Effector memory CD4-positive, alpha-beta T cell (primary cell): ENCODE measurements around the gene ANKIB1.

ENCODE experiments used
- DNase-seq, 3 donors: peaks; one replicate each; pipeline ENCODE4 v3.0.0-alpha.2; 2020
- H3K27ac ChIP-seq: 2 replicates; pipeline ENCODE4 v1.7.0; 2013; ENCODE audit warnings: mild to moderate bottlenecking, low read length, moderate library complexity; ENCODE audit not compliant: insufficient read depth, poor library complexity, severe bottlenecking
- H3K27me3 ChIP-seq: replicated peaks from 2 replicates; pipeline ENCODE4 v1.7.0; 2013; ENCODE audit warnings: mild to moderate bottlenecking, low read length; ENCODE audit not compliant: insufficient read depth, control insufficient read depth, poor library complexity, severe bottlenecking
- H3K36me3 ChIP-seq: 2 replicates; pipeline ENCODE4 v1.7.0; 2013; ENCODE audit warnings: mild to moderate bottlenecking, low read length, moderate library complexity; ENCODE audit not compliant: control insufficient read depth, insufficient read depth
- H3K4me1 ChIP-seq: 2 replicates; pipeline ENCODE4 v1.7.0; 2013; ENCODE audit warnings: low read length, mild to moderate bottlenecking; ENCODE audit not compliant: control insufficient read depth, insufficient read depth, poor library complexity, severe bottlenecking
- H3K4me3 ChIP-seq: 2 replicates; pipeline ENCODE4 v1.7.0; 2013; ENCODE audit warnings: low read length, low read depth, mild to moderate bottlenecking; ENCODE audit not compliant: insufficient read depth, poor library complexity, severe bottlenecking
- H3K9me3 ChIP-seq: 2 replicates; pipeline ENCODE4 v1.7.0; 2013; ENCODE audit warnings: mild to moderate bottlenecking, low read length, moderate library complexity; ENCODE audit not compliant: control insufficient read depth
- total RNA-seq, 3 donors: gene quantifications; one replicate each; lab custom pipeline; 2026; lab: John Stamatoyannopoulos, UW

The ANKIB1 gene
- total RNA-seq = 71.8 to 86.5 (median 76.8) reads per million in 3 donors

DNA sequence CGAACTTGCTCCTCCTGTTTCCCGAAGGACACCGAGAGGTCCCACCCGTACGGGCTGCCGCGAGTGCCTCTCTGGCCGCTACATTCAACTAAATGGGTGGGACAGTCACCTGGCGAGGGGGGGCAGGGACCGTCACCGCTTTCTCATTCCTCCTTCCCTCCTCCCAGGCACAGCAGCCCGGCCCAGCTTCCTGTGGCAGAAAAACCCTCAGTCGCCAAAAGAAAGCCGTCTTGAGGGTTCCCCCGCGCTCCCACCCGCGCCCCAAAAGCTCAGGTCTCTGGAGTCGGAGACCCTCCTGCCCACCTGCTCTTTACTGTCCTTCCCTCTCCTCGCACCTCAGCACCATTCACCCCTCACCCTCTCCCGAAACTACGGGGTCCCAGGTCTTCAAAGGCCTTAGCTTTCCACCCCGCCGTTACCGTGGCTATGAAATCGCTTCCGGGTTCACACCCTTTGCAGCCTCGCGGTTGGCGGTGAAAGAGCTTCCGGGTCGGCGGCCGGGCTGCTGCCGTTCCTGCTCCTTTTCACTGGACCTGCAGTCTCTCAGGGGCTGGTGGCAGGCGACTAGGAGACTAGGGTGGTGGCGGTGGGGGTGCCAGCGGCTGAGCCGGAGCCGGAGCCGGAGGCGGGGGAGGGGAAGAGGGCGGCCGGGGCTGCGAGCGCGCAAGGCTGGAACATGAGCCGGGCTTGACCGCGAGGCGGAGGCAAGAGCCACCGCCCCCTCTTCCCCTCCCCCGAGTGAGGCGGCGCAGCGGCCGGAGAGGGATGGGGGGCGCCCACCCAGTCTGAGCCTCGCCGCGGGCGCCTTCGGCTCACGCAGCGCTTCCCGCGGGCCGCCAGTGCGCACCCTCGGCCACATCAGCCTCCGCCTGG lies at the start of gene ANKIB1, which contains the start of gene KRIT1:
Gene ANKIB1, plus strand, starts transcription at position 488 of the 873 bp plus-strand sequence. CDS start 49,005 bp downstream, outside the sequence.
Gene KRIT1, minus strand, starts transcription at position 428 of the 873 bp plus-strand sequence. CDS start 3,779 bp downstream, outside the sequence.
- Histone ChIP-seq H3K4me3 (peak within 1 kb of the TSS; percentile 80), H3K27ac (peak within 1 kb of the TSS; percentile 92), H3K36me3 (peaks cover 8% of the 10 kb centered on the region), H3K27me3 (no peaks in the 10 kb centered on the region), H3K9me3 (no peaks in the 10 kb centered on the region), H3K4me1 (peaks cover 10% of the 10 kb centered on the region)
- DNase-seq = peak; percentile 76 to 83 (median 80)

- no peaks in the 10 kb centered on the region for H3K9me3 ChIP-seq
- no peak overlapping the region for H3K27ac ChIP-seq
- no peaks in the 10 kb centered on the region for H3K27me3 ChIP-seq
- peaks cover 61% of the 10 kb centered on the region for H3K36me3 ChIP-seq
- no peak overlapping the region for H3K4me3 ChIP-seq
- DNase-seq = no peak
- no peaks in the 10 kb centered on the region for H3K4me1 ChIP-seq
Measured at GRCh38 chr7:92200791-92201190, 45.0 kb upstream of the ANKIB1 start.

GRCh38 chr7:92205987-92206386 lies 39.8 kb upstream of the ANKIB1 start:
- H3K36me3 ChIP-seq = peaks cover 67% of the 10 kb centered on the region
- no peaks in the 10 kb centered on the region for H3K27me3 ChIP-seq
- H3K4me3 ChIP-seq = no peak overlapping the region
- H3K27ac ChIP-seq = no peak overlapping the region
- H3K9me3 ChIP-seq = no peaks in the 10 kb centered on the region
- no peak for DNase-seq
- no peaks in the 10 kb centered on the region for H3K4me1 ChIP-seq

DNA sequence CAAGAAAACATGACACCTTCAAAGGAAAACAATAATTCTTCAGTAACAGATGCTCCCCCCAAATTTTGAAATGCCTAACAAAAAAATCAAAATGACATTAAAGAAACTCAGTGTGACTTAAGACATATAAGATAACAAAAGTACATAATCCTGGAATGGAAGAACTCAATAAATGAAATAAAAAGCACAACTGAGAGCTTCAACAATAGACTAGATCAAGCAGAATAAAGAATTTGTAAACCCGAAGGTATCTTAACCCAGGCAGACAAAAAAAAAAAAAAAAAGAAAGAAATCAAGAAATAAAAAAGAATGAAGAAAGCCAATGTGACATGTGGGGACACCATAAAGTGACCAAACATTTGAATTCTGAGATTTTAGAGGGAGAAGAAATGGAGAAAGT lies 39.1 kb upstream of the ANKIB1 start:
- Histone ChIP-seq H3K4me3 (no peak overlapping the region), H3K9me3 (no peaks in the 10 kb centered on the region), H3K27ac (no peak overlapping the region), H3K27me3 (no peaks in the 10 kb centered on the region), H3K36me3 (peaks cover 70% of the 10 kb centered on the region), H3K4me1 (no peaks in the 10 kb centered on the region)
- DNase-seq = no peak

DNA sequence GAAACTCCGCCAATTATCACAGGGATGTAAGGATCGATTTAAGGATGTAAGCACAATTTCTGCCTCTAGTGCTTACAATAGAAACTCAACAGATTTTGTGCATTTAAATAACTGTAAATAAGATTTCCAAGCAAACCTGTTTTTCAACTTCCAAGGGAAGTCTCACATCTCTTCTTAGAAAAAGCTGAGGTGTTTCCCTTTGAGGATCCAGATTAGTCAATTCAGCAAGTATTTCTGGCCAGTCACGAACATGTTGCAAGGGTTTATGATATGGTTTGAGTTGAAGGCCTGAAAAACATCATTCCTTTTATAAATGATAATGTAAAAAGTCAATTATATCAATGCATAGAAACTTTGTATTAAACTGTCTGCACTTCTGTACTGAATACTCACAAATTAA lies 24.0 kb upstream of the ANKIB1 start:
- Histone ChIP-seq H3K27me3 (no peaks in the 10 kb centered on the region), H3K4me1 (no peaks in the 10 kb centered on the region), H3K36me3 (peaks cover 52% of the 10 kb centered on the region), H3K9me3 (no peaks in the 10 kb centered on the region), H3K27ac (no peak overlapping the region), H3K4me3 (no peak overlapping the region)
- no peak for DNase-seq

DNA sequence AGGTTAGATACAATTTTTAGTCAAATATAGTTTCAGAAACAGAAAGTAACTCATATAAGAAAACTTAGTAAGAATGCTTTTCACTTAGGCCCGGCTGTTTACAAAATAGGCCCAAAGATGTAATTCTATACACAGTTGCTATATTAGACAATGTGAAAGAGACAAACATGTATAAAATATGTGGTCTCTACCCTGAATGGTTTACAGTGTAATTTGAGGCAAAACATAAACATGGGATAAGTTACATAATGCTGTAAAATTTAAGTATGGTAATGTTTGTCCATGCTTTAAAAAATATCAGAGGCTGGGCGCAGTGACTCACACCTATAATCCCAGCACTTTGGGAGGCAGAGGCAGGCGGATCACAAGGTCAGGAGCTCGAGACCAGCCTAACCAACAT lies 18.8 kb upstream of the ANKIB1 start:
- no peak overlapping the region for H3K4me3 ChIP-seq
- H3K27ac ChIP-seq = no peak overlapping the region
- H3K4me1 ChIP-seq = no peaks in the 10 kb centered on the region
- no peak for DNase-seq
- no peaks in the 10 kb centered on the region for H3K27me3 ChIP-seq
- peaks cover 14% of the 10 kb centered on the region for H3K36me3 ChIP-seq
- no peaks in the 10 kb centered on the region for H3K9me3 ChIP-seq

GRCh38 chr7:92228100-92228499 lies 17.7 kb upstream of the ANKIB1 start:
- no peak overlapping the region for H3K27ac ChIP-seq
- H3K4me3 ChIP-seq = no peak overlapping the region
- H3K27me3 ChIP-seq = no peaks in the 10 kb centered on the region
- no peaks in the 10 kb centered on the region for H3K9me3 ChIP-seq
- H3K36me3 ChIP-seq = peaks cover 19% of the 10 kb centered on the region
- H3K4me1 ChIP-seq = no peaks in the 10 kb centered on the region
- no peak for DNase-seq

DNA sequence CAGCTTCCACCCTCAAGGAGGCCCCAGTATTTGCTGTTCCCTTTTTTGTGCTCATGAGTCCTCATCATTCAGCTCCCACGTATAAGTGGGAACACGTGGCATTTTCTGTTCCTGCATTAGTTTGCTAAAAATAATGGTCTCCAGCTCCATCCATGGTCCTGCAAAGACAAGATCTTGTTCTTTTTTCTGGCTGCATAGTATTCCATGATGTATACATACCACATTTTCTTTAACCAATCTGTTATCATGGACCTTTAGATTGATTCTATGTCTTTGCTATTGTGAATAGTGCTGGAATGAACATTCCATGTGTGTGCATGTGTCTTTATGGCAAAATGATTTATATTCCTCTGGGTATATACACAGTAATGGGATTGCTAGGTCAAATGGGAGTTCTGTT lies 17.0 kb upstream of the ANKIB1 start:
- Histone ChIP-seq H3K27me3 (no peaks in the 10 kb centered on the region), H3K9me3 (no peaks in the 10 kb centered on the region), H3K27ac (no peak overlapping the region), H3K4me1 (no peaks in the 10 kb centered on the region), H3K36me3 (peaks cover 21% of the 10 kb centered on the region), H3K4me3 (no peak overlapping the region)
- DNase-seq = no peak

DNA sequence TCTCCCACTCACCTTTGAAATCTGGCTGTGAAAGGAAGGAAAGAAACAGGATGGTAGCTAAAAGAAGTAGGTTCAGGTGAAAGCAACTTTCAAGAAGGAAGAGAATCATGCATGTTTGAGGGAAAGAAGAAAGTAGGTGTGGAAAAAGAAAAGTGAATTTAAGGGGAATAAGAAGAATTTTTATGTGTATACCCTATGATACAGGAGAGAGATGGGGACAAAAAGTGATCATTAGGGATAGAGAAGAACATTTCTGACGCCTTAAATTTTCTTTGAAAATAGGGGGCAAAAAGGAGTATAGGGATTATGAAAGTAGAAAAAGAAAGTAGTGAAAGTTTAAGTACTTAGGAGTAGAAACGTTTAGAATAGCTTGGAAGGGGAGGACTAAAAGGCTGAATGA lies 15.2 kb upstream of the ANKIB1 start:
- Histone ChIP-seq H3K4me1 (no peaks in the 10 kb centered on the region), H3K9me3 (no peaks in the 10 kb centered on the region), H3K27ac (no peak overlapping the region), H3K36me3 (peaks cover 25% of the 10 kb centered on the region), H3K27me3 (no peaks in the 10 kb centered on the region), H3K4me3 (no peak overlapping the region)
- no peak for DNase-seq

- peaks cover 20% of the 10 kb centered on the region for H3K36me3 ChIP-seq
- peaks cover 10% of the 10 kb centered on the region for H3K4me1 ChIP-seq
- no peak overlapping the region for H3K27ac ChIP-seq
- DNase-seq = no peak
- H3K27me3 ChIP-seq = no peaks in the 10 kb centered on the region
- no peak overlapping the region for H3K4me3 ChIP-seq
- no peaks in the 10 kb centered on the region for H3K9me3 ChIP-seq
Measured at GRCh38 chr7:92242972-92243371, 2.8 kb upstream of the ANKIB1 start.
